Activated CD4-positive, alpha-beta T cell treated with anti-CD3 and anti-CD28 coated beads for 24 hours (primary cell): ENCODE measurements around the gene SLC6A13.
"Not testable (repeated sequence)": the region's sequence is repeated elsewhere in the genome, so short reads cannot be mapped to it uniquely, and the experiment has no call there.

Source experiments
- DNase-seq, 2 donors: peaks; one replicate each; pipeline ENCODE4 v3.0.0-alpha.2; 2020; ENCODE audit warnings: low read depth in 2 of 2

Gene SLC6A13

GRCh38 chr12:262817-263216 lies at the start of gene SLC6A13:
SLC6A13 (minus strand) TSS chr12:262836; CDS start chr12:260052, 2,784 bp downstream.
- DNase-seq: no peak

- no peak for DNase-seq
Measured at GRCh38 chr12:308511-308910, 45.9 kb upstream of the SLC6A13 start.

GRCh38 chr12:307406-307805 lies 44.8 kb upstream of the SLC6A13 start:
- no peak for DNase-seq

- DNase-seq: no peak
Measured at GRCh38 chr12:304805-305204, 42.2 kb upstream of the SLC6A13 start.

GRCh38 chr12:302766-303165 lies 40.1 kb upstream of the SLC6A13 start:
- DNase-seq: not testable (repeated sequence)

- not testable (repeated sequence) for DNase-seq
Measured at GRCh38 chr12:300166-300565, 37.5 kb upstream of the SLC6A13 start.

DNA sequence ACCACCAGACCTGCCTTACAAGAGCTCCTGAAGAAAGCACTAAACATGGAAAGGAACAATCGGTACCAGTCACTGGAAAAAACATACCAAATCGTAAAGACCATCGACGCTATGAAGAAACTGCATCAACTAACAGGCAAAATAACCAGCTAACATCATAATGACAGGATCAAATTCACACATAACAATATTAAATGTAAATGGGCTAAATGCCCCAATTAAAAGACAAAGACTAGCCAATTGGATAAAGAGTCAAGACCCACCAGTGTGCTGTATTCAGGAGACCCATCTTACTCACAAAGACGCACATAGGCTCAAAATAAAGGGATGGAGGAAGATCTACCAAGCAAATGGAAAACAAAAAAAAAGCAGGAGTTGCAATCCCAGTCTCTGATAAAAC lies 36.9 kb upstream of the SLC6A13 start:
- DNase-seq: not testable (repeated sequence)

DNA sequence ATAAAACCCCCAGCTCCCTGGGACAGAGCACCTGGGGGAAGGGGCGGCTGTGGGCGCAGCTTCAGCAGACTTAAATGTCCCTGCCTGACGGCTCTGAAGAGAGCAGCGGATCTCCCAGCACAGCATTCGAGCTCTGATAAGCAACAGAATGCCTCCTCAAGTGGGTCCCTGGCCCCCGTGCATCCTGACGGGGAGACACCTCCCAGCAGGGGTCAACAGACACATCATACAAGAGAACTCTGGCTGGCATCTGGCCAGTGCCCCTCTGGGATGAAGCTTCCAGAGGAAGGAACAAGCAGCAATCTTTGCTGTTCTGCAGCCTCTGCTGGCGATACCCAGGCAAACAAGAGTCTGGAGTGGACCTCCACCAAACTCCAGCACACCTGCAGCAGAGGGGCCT lies 35.4 kb upstream of the SLC6A13 start:
- not testable (repeated sequence) for DNase-seq

DNA sequence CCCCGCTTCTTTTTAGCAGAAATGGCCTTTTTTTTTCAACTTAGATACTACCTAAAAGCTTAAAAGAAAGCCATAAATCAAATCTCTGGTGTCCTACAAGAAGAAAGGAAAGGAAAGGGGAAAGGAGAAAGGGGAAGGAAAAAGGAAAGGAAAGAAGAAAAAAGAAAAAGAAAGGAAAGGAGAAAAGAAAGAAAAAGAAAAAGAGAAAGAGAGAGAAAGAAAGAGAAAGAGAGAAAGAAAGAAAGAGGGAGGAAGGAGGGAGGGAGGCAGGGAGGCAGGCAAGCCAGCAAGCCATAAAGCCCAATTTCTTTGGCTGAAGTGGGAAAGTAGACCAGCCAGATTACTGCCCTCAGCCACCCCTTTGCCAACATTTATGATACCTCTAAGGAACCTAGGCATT lies 32.5 kb upstream of the SLC6A13 start:
- DNase-seq: no peak

GRCh38 chr12:293199-293598 lies 30.6 kb upstream of the SLC6A13 start:
- DNase-seq: no peak

GRCh38 chr12:292186-292585 lies 29.6 kb upstream of the SLC6A13 start:
- no peak for DNase-seq

DNA sequence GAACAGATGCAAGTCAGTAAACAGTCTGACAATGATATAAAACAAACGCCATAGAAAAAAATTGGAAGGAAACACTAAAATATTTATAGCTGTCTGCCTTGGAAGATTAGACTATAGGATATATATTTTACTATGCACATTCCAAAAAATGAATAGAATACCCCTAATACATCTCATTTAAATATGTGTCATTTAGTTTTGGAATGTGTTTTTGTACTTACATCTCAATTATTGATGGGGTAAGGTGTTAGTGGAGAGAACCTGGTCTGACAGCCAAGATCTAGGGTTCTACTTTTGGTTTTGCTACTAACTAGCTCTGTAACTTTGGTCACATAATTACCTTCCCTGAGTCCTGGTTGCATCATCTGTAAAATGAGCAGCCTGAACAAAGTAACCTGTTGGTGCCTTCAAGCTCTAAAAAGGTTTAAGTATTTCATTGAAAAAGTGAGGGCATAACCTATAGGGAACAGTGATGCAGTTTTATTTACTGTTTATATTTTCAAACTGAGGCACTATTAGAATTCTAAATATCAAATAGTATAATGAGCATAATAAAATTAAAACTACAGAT lies 28.6 kb upstream of the SLC6A13 start:
- no peak for DNase-seq

DNA sequence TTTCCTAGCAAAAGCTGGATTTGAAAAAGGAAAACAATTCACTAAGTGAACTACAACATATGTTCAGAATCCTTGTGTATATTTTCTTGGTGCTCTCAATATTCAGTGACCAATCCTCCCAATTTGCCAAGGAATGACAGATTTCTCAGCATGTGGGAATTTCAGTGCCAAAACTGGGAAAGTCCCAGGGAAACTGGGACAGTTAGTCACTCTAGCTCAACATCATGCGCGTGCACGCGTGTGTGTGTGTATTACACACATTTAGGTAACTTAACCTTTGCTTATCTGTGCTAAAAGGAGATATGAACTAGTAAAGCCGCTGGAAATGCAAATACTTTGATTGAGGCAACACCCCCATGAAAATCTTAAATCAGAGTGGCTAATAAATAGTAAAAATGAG lies 26.1 kb upstream of the SLC6A13 start:
- no peak for DNase-seq

DNA sequence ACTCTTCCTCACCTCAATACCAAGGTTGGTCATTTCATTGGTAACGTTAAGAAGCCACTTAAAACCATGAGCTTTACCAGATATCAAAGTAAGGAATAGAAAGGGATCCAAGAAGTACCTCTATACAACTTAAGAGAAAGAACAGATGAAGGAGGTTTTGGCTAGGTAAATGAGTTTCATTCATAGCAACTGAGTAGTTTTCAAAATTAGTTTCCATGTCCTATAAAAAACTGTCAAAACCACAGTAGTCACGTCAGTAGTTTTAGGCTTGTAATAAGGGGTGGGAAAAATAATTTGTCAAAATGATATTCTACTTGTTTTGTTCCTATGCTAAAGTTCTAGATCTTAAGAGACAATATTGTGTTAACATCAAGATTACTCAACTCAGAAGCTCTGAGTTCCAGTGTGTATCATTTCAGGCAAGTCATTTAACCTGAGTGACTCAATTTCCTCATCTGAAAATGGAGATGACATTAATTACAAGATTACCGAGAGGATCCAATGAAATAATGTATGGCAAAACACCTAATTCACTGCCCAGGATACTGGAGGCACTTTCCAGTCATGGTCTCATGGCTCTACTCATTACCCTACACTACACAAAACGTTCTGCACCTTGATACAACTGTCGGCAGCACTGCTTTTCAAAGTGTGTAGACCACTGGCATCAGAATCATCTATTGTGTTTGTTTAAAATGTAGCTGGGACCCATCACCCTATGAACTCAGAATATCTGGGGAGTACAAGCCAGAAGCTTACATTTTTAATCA lies 24.1 kb upstream of the SLC6A13 start:
- no peak for DNase-seq

DNA sequence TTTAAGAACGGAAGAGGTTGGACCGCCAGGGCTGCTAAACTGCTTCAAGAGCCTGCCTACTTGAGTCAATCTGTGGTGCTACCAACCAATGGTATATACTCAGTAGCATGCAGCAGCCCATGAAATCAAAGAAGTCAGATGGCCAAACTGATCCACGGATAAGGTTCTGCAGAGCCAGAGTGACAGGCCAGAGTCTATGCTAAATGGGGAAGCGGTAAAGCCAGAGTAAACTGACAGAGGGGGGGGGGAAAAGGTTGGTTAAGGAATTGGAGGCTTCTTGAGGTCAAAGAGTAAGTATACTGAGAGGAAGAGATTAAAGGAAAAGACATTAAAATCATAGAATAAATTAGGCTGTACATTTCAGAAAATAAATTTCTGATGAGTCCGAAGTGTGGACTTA lies 15.4 kb upstream of the SLC6A13 start:
- no peak for DNase-seq

DNA sequence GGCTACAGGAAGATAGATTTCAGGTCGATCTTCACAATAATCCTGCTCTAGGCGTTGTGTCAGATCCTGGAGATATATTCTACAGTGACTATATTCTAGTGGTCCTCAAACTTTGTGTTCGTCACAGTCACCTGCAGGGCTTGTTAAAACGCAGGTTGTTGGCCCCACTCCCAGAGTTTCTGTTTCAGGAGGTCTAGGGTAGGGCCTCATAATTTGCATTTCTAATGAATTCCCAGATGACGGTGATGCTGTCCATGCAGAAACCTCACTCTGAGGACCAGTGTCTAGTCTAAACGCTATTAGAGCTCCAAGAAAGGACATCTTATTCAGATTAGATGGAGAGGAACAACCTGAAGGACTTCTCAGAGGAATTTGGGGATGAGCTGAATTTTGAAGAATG lies 13.2 kb upstream of the SLC6A13 start:
- no peak for DNase-seq

- no peak for DNase-seq
Measured at GRCh38 chr12:273382-273781, 10.7 kb upstream of the SLC6A13 start.

GRCh38 chr12:272942-273341 lies 10.3 kb upstream of the SLC6A13 start:
- no peak for DNase-seq

DNA sequence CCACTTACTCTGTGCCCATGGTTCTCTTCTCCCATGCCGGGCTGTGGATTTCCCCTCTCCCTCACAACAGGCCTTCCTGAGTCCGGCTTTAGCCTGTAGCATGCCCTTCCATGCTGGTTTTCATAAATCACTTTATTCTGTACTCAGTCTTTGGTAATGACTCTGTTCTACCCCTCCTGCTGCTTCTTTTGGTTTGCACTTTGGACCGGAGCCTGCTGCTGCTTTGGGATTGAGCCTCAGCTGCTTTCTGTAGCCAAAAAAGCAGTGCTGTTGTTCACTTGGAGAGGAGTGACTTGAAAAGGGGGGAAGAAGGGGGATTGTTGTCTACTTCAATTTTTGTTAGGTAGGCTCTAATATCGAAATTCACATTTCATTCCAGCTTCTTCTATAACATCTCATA lies 8.5 kb upstream of the SLC6A13 start:
- no peak for DNase-seq

DNA sequence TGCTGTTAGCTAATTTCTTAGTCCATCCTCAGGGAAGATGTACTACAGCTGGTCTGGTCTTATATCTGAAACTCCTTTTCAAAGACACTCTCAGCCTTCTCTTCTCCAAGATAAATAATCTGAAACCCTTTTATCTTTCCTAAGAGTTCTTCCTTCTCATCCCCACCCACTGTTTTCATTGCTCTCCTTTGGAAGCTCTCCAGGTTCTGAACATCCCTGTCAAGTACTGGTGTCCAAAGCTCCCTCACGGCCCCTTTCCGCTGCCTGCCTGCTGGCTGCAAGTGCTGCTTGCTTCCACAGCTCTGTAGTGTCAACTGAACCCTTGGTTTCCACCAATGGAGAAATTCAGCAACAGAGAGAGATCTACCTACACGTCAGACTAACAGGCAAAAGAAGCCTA lies 6.6 kb upstream of the SLC6A13 start:
- no peak for DNase-seq

- no peak for DNase-seq
Measured at GRCh38 chr12:268483-268840, 5.8 kb upstream of the SLC6A13 start.

GRCh38 chr12:267581-268482 lies 5.2 kb upstream of the SLC6A13 start:
- no peak for DNase-seq

GRCh38 chr12:265096-265495 lies 2.5 kb upstream of the SLC6A13 start:
- no peak for DNase-seq
